ENCODE measurements around the gene TMBIM6.
A peak's percentile ranks its signal among the peaks of the same experiment; 100 is the strongest.
"Not testable (repeated sequence)": the region's sequence is repeated elsewhere in the genome, so short reads cannot be mapped to it uniquely, and the experiment has no call there.

Gene TMBIM6

GRCh38 chr12:49777800-49778748 lies 36.7 kb downstream of the TMBIM6 start:
- TF ChIP-seq, protein P1, sequence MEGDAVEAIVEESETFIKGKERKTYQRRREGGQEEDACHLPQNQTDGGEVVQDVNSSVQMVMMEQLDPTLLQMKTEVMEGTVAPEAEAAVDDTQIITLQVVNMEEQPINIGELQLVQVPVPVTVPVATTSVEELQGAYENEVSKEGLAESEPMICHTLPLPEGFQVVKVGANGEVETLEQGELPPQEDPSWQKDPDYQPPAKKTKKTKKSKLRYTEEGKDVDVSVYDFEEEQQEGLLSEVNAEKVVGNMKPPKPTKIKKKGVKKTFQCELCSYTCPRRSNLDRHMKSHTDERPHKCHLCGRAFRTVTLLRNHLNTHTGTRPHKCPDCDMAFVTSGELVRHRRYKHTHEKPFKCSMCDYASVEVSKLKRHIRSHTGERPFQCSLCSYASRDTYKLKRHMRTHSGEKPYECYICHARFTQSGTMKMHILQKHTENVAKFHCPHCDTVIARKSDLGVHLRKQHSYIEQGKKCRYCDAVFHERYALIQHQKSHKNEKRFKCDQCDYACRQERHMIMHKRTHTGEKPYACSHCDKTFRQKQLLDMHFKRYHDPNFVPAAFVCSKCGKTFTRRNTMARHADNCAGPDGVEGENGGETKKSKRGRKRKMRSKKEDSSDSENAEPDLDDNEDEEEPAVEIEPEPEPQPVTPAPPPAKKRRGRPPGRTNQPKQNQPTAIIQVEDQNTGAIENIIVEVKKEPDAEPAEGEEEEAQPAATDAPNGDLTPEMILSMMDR (IDR thresholded peaks at IDR 0.05): peak; percentile 59
- no peak overlapping the region for H3K4me3 ChIP-seq (ENCODE audit: low read depth in 1 of 2, low read length in 1 of 2)
- peaks cover 14% of the 10 kb centered on the region for H3K27me3 ChIP-seq
- no peaks in the 10 kb centered on the region for H3K36me3 ChIP-seq
- H3K9me3 ChIP-seq: no peaks in the 10 kb centered on the region
- H3K4me1 ChIP-seq (ENCODE audit: control insufficient read depth in 1 of 2, insufficient read depth in 1 of 2, low read depth in 1 of 2, low read length in 1 of 2): peaks cover 12 to 14% of the 10 kb centered on the region in 2 experiments
- no peak overlapping the region for H3K27ac ChIP-seq

- Histone ChIP-seq H3K9me3 (no peaks in the 10 kb centered on the region), H3K27ac (no peak overlapping the region), H3K4me3 (ENCODE audit: low read depth in 1 of 2, low read length in 1 of 2) (no peak overlapping the region), H3K27me3 (peaks cover 14% of the 10 kb centered on the region), H3K4me1 (ENCODE audit: control insufficient read depth in 1 of 2, insufficient read depth in 1 of 2, low read depth in 1 of 2, low read length in 1 of 2) (peaks cover 12 to 14% of the 10 kb centered on the region in 2 experiments), H3K36me3 (no peaks in the 10 kb centered on the region)
- TF ChIP-seq, protein P1 (IDR thresholded peaks at IDR 0.05): no peak
Measured at GRCh38 chr12:49779581-49779980, 38.2 kb downstream of the TMBIM6 start.

DNA sequence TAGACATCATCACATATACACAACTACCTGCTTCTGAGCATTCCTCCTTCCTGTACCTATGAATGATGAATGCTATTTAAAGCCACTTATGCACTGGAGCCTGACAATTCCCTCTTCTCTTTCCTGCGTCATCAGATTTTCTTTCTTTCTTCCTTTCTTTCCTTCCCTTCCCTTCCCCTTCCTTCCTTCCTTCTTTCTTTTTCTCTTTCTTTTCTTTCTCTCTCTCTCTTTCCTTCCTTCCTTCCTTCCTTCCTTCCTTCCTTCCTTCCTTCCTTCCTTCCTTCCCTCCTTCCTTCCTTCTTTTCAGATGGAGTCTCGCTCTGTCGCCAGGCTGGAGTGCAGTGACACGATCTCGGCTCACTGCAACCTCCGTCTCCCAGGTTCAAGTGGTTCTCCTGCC lies 39.6 kb downstream of the TMBIM6 start:
- not testable (repeated sequence) for H3K4me3 ChIP-seq (ENCODE audit: low read depth in 1 of 2, low read length in 1 of 2); H3K27ac ChIP-seq; H3K9me3 ChIP-seq; H3K36me3 ChIP-seq
- Histone ChIP-seq H3K27me3 (peaks cover 21% of the 10 kb centered on the region), H3K4me1 (ENCODE audit: control insufficient read depth in 1 of 2, insufficient read depth in 1 of 2, low read depth in 1 of 2, low read length in 1 of 2) (peaks cover 12 to 14% of the 10 kb centered on the region in 2 experiments)

- no peaks in the 10 kb centered on the region for H3K9me3 ChIP-seq
- TF ChIP-seq, protein P1 (IDR thresholded peaks at IDR 0.05): no peak
- H3K27ac ChIP-seq: no peak overlapping the region
Measured at GRCh38 chr12:49783917-49784676, 42.7 kb downstream of the TMBIM6 start.

DNA sequence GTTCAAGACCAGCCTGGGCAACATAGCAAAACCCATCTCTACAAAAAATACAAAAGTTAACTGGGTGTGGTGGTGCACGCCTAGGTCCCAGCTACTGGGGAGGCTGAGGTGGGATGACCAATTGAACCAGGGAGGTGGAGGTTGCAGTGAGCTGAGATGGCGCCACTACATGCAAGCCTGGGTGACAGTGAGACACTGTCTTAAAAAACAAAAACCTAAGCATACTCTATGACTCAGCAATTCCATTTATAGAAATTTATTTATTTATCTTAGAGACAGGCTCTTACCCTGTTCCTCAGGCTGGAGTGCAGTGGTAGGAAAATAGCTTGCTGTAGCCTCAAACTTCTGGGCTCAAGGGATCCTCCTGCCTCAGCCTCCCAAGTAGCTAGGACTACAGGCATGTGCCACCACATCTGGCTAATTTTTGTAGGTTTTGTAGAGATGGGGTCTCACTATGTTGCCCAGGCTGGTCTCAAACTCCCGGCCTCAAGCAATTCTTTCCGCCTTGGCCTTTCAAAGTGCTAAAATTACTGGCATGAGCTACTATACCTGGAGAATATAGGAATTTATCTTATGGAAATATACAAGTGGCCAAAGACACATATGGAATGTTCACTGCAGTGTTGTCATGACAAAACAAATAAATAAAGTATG lies 43.5 kb downstream of the TMBIM6 start:
- no peaks in the 10 kb centered on the region for H3K9me3 ChIP-seq
- H3K36me3 ChIP-seq: peaks cover 4% of the 10 kb centered on the region
- peaks cover 0 to under 1% of the 10 kb centered on the region in 2 experiments for H3K4me1 ChIP-seq (ENCODE audit: control insufficient read depth in 1 of 2, insufficient read depth in 1 of 2, low read depth in 1 of 2, low read length in 1 of 2)
- no peak overlapping the region for H3K4me3 ChIP-seq (ENCODE audit: low read depth in 1 of 2, low read length in 1 of 2)
- peaks cover 24% of the 10 kb centered on the region for H3K27me3 ChIP-seq
- no peak overlapping the region for H3K27ac ChIP-seq
- TF ChIP-seq, protein P1 (IDR thresholded peaks at IDR 0.05): no peak

More at GRCh38 chr12:49783917-49784676, 42.7 kb downstream of the TMBIM6 start:
- no peaks in the 10 kb centered on the region for H3K4me1 ChIP-seq (ENCODE audit: control insufficient read depth in 1 of 2, insufficient read depth in 1 of 2, low read depth in 1 of 2, low read length in 1 of 2)
- peaks cover 25% of the 10 kb centered on the region for H3K27me3 ChIP-seq
- H3K4me3 ChIP-seq (ENCODE audit: low read depth in 1 of 2, low read length in 1 of 2): no peak overlapping the region
- no peaks in the 10 kb centered on the region for H3K36me3 ChIP-seq
